Loucy (cell line): Measurements from ENCODE around the gene RNF8.

Experiments
- H2AFZ ChIP-seq: fragments of 200-600 bp; sonication (generic); 2 replicates; pipeline ENCODE4 v1.6.0; 2016; ENCODE audit warnings: antibody characterized with exemption, mild to moderate bottlenecking, low read length, moderate library complexity
- H3F3A ChIP-seq: fragments of 200-600 bp; 2 replicates; pipeline ENCODE4 v1.6.0; 2016; ENCODE audit warnings: antibody characterized with exemption, low read depth, mild to moderate bottlenecking
- H3K27me3 ChIP-seq: fragments of 200-600 bp; sonication (generic); 2 replicates; pipeline ENCODE4 v1.6.1; 2014; ENCODE audit warnings: low read length, mild to moderate bottlenecking; ENCODE audit not compliant: insufficient read depth, poor library complexity, severe bottlenecking
- H3K36me3 ChIP-seq: fragments of 200-600 bp; sonication (generic); 2 replicates; pipeline ENCODE4 v1.6.1; 2016; ENCODE audit warnings: low read length; ENCODE audit not compliant: insufficient read depth
- H3K4me1 ChIP-seq: fragments of 200-600 bp; sonication (generic); 2 replicates; pipeline ENCODE4 v1.5.1; 2014; ENCODE audit warnings: low read length, mild to moderate bottlenecking; ENCODE audit not compliant: insufficient read depth, poor library complexity, severe bottlenecking
- H3K4me2 ChIP-seq: fragments of 200-600 bp; sonication (generic); 2 replicates; pipeline ENCODE4 v1.6.0; 2014; ENCODE audit warnings: antibody characterized with exemption, low read length, low read depth, mild to moderate bottlenecking; ENCODE audit not compliant: poor library complexity, severe bottlenecking
- H3K4me3 ChIP-seq: fragments of 200-600 bp; sonication (generic); 2 replicates; pipeline ENCODE4 v1.5.1; 2014; ENCODE audit warnings: low read length, mild to moderate bottlenecking, mixed read lengths; ENCODE audit not compliant: poor library complexity, severe bottlenecking
- H3K79me2 ChIP-seq: fragments of 200-600 bp; sonication (generic); 2 replicates; pipeline ENCODE4 v1.6.1; 2014; ENCODE audit warnings: low read length; ENCODE audit not compliant: insufficient read depth
- H3K9ac ChIP-seq: fragments of 200-600 bp; sonication (generic); 2 replicates; pipeline ENCODE4 v1.6.0; 2014; ENCODE audit warnings: mild to moderate bottlenecking, low read depth, low read length, moderate library complexity; ENCODE audit not compliant: poor library complexity, severe bottlenecking
- H3K9me2 ChIP-seq: fragments of 200-600 bp; sonication (generic); replicated peaks from 2 replicates; pipeline ENCODE4 v1.6.1; 2016; ENCODE audit warnings: low read depth, low read length, mixed read lengths
- H3K9me3 ChIP-seq: fragments of 200-600 bp; sonication (generic); 2 replicates; pipeline ENCODE4 v1.6.1; 2014; ENCODE audit warnings: mild to moderate bottlenecking, antibody characterized with exemption, low read length, low read depth; ENCODE audit not compliant: insufficient read depth
- H4K20me1 ChIP-seq: fragments of 200-600 bp; sonication (generic); 2 replicates; pipeline ENCODE4 v1.6.0; 2014; ENCODE audit warnings: antibody characterized with exemption, low read length, mild to moderate bottlenecking; ENCODE audit not compliant: insufficient read depth, poor library complexity, severe bottlenecking
- CTCF ChIP-seq: fragments of 200-600 bp; sonication (generic); conservative IDR thresholded peaks from 2 replicates; pipeline ENCODE4 v1.5.1; 2014; ENCODE audit warnings: mild to moderate bottlenecking, antibody characterized with exemption, low read length
- EZH2phosphoT487 ChIP-seq: fragments of 200-600 bp; IDR thresholded peaks from 2 replicates; pipeline ENCODE4 v1.6.1; 2018; ENCODE audit warnings: antibody characterized with exemption, mild to moderate bottlenecking, moderate library complexity, borderline replicate concordance

The RNF8 gene

DNA sequence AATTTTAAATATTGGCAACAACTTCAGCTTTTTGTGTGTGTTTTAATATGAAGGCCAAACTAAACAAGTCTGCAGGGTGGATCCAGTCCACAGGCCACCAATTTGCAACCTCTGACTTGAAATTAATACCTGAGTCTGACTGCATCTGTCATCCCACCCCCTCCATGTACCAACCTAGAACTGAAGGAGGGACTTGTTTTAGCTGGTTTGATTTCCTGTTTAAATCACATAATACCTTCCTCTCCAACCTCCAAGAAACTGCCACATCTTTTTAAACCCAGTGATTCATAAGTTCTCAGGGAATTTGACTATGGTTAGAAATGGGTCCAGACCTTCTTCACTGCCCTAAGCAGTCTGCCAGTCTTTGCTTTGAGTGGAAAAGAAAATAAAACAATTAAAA is 21.6 kb downstream of the RNF8 start:
- no peak overlapping the region for H3K4me2 ChIP-seq
- peaks cover 51% of the 10 kb centered on the region; the same call in 1 of the 2 replicates for H3K36me3 ChIP-seq

GRCh38 chr6:37376078-37376743 is 22.4 kb downstream of the RNF8 start:
- Histone ChIP-seq H4K20me1 (no peaks in the 10 kb centered on the region), H2AFZ (no peak overlapping the region), H3K4me2 (no peak overlapping the region), H3K36me3 (peaks cover 53% of the 10 kb centered on the region; the same call in 1 of the 2 replicates), H3K4me3 (no peak overlapping the region), H3K9me2 (no peaks in the 10 kb centered on the region), H3F3A (no peaks in the 10 kb centered on the region), H3K9ac (no peak overlapping the region), H3K9me3 (no peaks in the 10 kb centered on the region), H3K79me2 (no peaks in the 10 kb centered on the region), H3K4me1 (no peaks in the 10 kb centered on the region), H3K27me3 (no peaks in the 10 kb centered on the region)
- TF ChIP-seq CTCF (no peak), EZH2phosphoT487 (no peak)

More for the DNA sequence above, 21.6 kb downstream of the RNF8 start:
- no peaks in the 10 kb centered on the region for H3K79me2 ChIP-seq
- H3K4me3 ChIP-seq = no peak overlapping the region
- H3K9me3 ChIP-seq = no peaks in the 10 kb centered on the region
- H2AFZ ChIP-seq = no peak overlapping the region
- H3K9ac ChIP-seq = no peak overlapping the region
- H3F3A ChIP-seq = no peaks in the 10 kb centered on the region
- no peaks in the 10 kb centered on the region for H3K4me1 ChIP-seq
- H3K27me3 ChIP-seq = no peaks in the 10 kb centered on the region
- TF ChIP-seq EZH2phosphoT487 (no peak), CTCF (no peak)
- H3K9me2 ChIP-seq = no peaks in the 10 kb centered on the region
- no peaks in the 10 kb centered on the region for H4K20me1 ChIP-seq

GRCh38 chr6:37381579-37381978 is 27.8 kb downstream of the RNF8 start:
- H2AFZ ChIP-seq = no peak overlapping the region
- no peak overlapping the region for H3K4me2 ChIP-seq
- H3K4me3 ChIP-seq = no peak overlapping the region
- no peak overlapping the region for H3K9ac ChIP-seq
- H4K20me1 ChIP-seq = no peaks in the 10 kb centered on the region
- no peaks in the 10 kb centered on the region for H3K27me3 ChIP-seq
- no peaks in the 10 kb centered on the region for H3K9me3 ChIP-seq
- peaks cover 28% of the 10 kb centered on the region; the same call in 1 of the 2 replicates for H3K36me3 ChIP-seq
- no peaks in the 10 kb centered on the region for H3F3A ChIP-seq
- no peaks in the 10 kb centered on the region for H3K9me2 ChIP-seq
- no peaks in the 10 kb centered on the region for H3K4me1 ChIP-seq
- H3K79me2 ChIP-seq = no peaks in the 10 kb centered on the region
- TF ChIP-seq CTCF (peak; percentile 78), EZH2phosphoT487 (no peak)
